WTC11 (cell line): ENCODE measurements around the gene NAALAD2. TPM values are rescaled to one million over a fixed set of nuclear protein-coding genes. Genes with fewer than 3 reads are reported as not detected.
A peak's percentile ranks its signal among the peaks of the same experiment; 100 is the strongest.
"Not testable (repeated sequence)": the region's sequence is repeated elsewhere in the genome, so short reads cannot be mapped to it uniquely, and the experiment has no call there.

ENCODE experiments used
- ATAC-seq: fragments of 200-7000 bp; cut with Tn5 transposase; 2 replicates; pipeline ENCODE4 v1.10.0; 2021; ENCODE audit warnings: mild to moderate bottlenecking, moderate library complexity
- CTCF ChIA-PET: fragments of 300-600 bp; sonication (Branson Sonifier 250); formaldehyde crosslinking; loops from one replicate; lab custom pipeline; 2021; ENCODE audit warnings: antibody characterized with exemption; lab: Charles Lee
- POLR2A ChIA-PET: fragments of 350-600 bp; sonication (Branson Sonifier 250); formaldehyde crosslinking; loops from one replicate; lab custom pipeline; 2021; ENCODE audit warnings: antibody characterized with exemption; lab: Charles Lee
- DNase-seq: peaks from one replicate; pipeline ENCODE4 v3.0.0; 2021; ENCODE audit warnings: low spot score
- H3K27ac Mint-ChIP-seq: 2 replicates; pipeline ENCODE4 v1.8.0; 2021; ENCODE audit warnings: mixed read lengths
- H3K27me3 Mint-ChIP-seq: 2 replicates; pipeline ENCODE4 v1.8.0; 2021; ENCODE audit warnings: low read depth, mild to moderate bottlenecking, moderate library complexity, mixed read lengths
- H3K36me3 Mint-ChIP-seq: 2 replicates; pipeline ENCODE4 v1.8.0; 2021; ENCODE audit warnings: mixed read lengths
- H3K4me1 Mint-ChIP-seq: 2 replicates; pipeline ENCODE4 v1.8.0; 2022; ENCODE audit warnings: mixed read lengths
- H3K4me3 Mint-ChIP-seq: 2 replicates; pipeline ENCODE4 v1.8.0; 2021; ENCODE audit warnings: mild to moderate bottlenecking, moderate library complexity, mixed read lengths
- H3K9me3 Mint-ChIP-seq: 2 replicates; pipeline ENCODE4 v1.8.0; 2021; ENCODE audit warnings: mixed read lengths
- FOXK1 ChIP-seq: sonication (generic); formaldehyde crosslinking; IDR thresholded peaks from 2 replicates; pipeline ENCODE4 v1.8.0; 2022; ENCODE audit warnings: mild to moderate bottlenecking, moderate library complexity, missing genetic modification reagents
- FOXP4 ChIP-seq: sonication (generic); formaldehyde crosslinking; IDR thresholded peaks from 2 replicates; pipeline ENCODE4 v1.8.0; 2022; ENCODE audit warnings: mild to moderate bottlenecking, missing genetic modification reagents
- NFE2L1 ChIP-seq: sonication (generic); formaldehyde crosslinking; IDR thresholded peaks from 2 replicates; pipeline ENCODE4 v1.8.1; 2023; ENCODE audit warnings: missing genetic modification reagents
- NFYB ChIP-seq: sonication (generic); formaldehyde crosslinking; conservative IDR thresholded peaks from 2 replicates; pipeline ENCODE4 v1.8.0; 2022; ENCODE audit warnings: low read depth, missing genetic modification reagents
- NR2C2 ChIP-seq: sonication (generic); formaldehyde crosslinking; IDR thresholded peaks from 2 replicates; pipeline ENCODE4 v1.8.0; 2022; ENCODE audit warnings: mild to moderate bottlenecking, missing genetic modification reagents
- NR3C1 ChIP-seq: sonication (generic); formaldehyde crosslinking; conservative IDR thresholded peaks from 2 replicates; pipeline ENCODE4 v1.8.1; 2023; ENCODE audit warnings: low read depth, mild to moderate bottlenecking, missing genetic modification reagents
- SOX15 ChIP-seq: fragments of 250-450 bp; sonication (Bioruptor Pico); IDR thresholded peaks from 2 replicates; pipeline ENCODE4 v1.9.0; 2021; ENCODE audit warnings: mild to moderate bottlenecking
- TEAD1 ChIP-seq: sonication (generic); formaldehyde crosslinking; IDR thresholded peaks from 2 replicates; pipeline ENCODE4 v1.8.0; 2022; ENCODE audit warnings: mild to moderate bottlenecking, missing genetic modification reagents
- ZNF281 ChIP-seq: sonication (generic); formaldehyde crosslinking; IDR thresholded peaks from 2 replicates; pipeline ENCODE4 v1.8.0; 2023; ENCODE audit warnings: mild to moderate bottlenecking, missing genetic modification reagents
- total RNA-seq: library from RNA; stranded (reverse); gene quantifications from 3 replicates; pipeline ENCODE4 v1.2.3, GENCODE V29; 2021
- TF ChIP-seq, protein P1 (sequence below): fragments of 250-450 bp; sonication (Bioruptor Pico); IDR thresholded peaks from 2 replicates; pipeline ENCODE4 v1.9.0; 2021; ENCODE audit warnings: mild to moderate bottlenecking, borderline replicate concordance
- TF ChIP-seq, protein P2 (sequence below): sonication (generic); formaldehyde crosslinking; IDR thresholded peaks from 2 replicates; pipeline ENCODE4 v1.8.0; 2022; ENCODE audit warnings: mild to moderate bottlenecking, missing genetic modification reagents
- TF ChIP-seq, protein P3 (sequence below): fragments of 250-450 bp; sonication (Bioruptor Pico); IDR thresholded peaks from 2 replicates; pipeline ENCODE4 v2.1.2; 2022; ENCODE audit warnings: mild to moderate bottlenecking, moderate library complexity
- TF ChIP-seq, protein P4 (sequence below): sonication (generic); formaldehyde crosslinking; IDR thresholded peaks from 2 replicates; pipeline ENCODE4 v1.8.1; 2022; ENCODE audit warnings: low read depth, missing genetic modification reagents, borderline replicate concordance
- TF ChIP-seq, protein P5 (sequence below): sonication (generic); formaldehyde crosslinking; IDR thresholded peaks from 2 replicates; pipeline ENCODE4 v1.8.1; 2022; ENCODE audit warnings: missing genetic modification reagents, borderline replicate concordance

The NAALAD2 gene
- total RNA-seq, 1 experiment from 2014 or later: 3.7 TPM

GRCh38 chr11:90239967-90240636, 105.6 kb downstream of the NAALAD2 start:
- CTCF ChIA-PET, H3K9me3 Mint-ChIP-seq, H3K36me3 Mint-ChIP-seq, ATAC-seq, H3K27me3 Mint-ChIP-seq: not testable (repeated sequence)
- peak; percentile 58 for DNase-seq
- POLR2A ChIA-PET: interaction anchor here (0.9 kb wide), 1 partner anchor 17 kb away, joined by 3 read pairs; the partner anchor contains the start of gene CHORDC1
- peak overlapping the region; percentile 73 for H3K27ac Mint-ChIP-seq
- H3K4me1 Mint-ChIP-seq: peaks cover 55% of the 10 kb centered on the region
- TF ChIP-seq ZNF281 (peak; percentile 88; the same call in 1 of the 2 replicates), TEAD1 (CRISPR knock-in tag) (peak; percentile 40; the same call in 1 of the 2 replicates), NFE2L1 (CRISPR knock-in tag) (0 out of 2 replicates have a peak, but pooled peaks have one; percentile 23), FOXP4 (peak; percentile 71; the same call in 1 of the 2 replicates), FOXK1 (CRISPR knock-in tag) (peak; percentile 90)
- TF ChIP-seq, protein P1, sequence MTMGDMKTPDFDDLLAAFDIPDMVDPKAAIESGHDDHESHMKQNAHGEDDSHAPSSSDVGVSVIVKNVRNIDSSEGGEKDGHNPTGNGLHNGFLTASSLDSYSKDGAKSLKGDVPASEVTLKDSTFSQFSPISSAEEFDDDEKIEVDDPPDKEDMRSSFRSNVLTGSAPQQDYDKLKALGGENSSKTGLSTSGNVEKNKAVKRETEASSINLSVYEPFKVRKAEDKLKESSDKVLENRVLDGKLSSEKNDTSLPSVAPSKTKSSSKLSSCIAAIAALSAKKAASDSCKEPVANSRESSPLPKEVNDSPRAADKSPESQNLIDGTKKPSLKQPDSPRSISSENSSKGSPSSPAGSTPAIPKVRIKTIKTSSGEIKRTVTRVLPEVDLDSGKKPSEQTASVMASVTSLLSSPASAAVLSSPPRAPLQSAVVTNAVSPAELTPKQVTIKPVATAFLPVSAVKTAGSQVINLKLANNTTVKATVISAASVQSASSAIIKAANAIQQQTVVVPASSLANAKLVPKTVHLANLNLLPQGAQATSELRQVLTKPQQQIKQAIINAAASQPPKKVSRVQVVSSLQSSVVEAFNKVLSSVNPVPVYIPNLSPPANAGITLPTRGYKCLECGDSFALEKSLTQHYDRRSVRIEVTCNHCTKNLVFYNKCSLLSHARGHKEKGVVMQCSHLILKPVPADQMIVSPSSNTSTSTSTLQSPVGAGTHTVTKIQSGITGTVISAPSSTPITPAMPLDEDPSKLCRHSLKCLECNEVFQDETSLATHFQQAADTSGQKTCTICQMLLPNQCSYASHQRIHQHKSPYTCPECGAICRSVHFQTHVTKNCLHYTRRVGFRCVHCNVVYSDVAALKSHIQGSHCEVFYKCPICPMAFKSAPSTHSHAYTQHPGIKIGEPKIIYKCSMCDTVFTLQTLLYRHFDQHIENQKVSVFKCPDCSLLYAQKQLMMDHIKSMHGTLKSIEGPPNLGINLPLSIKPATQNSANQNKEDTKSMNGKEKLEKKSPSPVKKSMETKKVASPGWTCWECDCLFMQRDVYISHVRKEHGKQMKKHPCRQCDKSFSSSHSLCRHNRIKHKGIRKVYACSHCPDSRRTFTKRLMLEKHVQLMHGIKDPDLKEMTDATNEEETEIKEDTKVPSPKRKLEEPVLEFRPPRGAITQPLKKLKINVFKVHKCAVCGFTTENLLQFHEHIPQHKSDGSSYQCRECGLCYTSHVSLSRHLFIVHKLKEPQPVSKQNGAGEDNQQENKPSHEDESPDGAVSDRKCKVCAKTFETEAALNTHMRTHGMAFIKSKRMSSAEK (CRISPR knock-in tag): 0 out of 2 replicates have a peak, but pooled peaks have one; percentile 28
- TF ChIP-seq, protein P2, sequence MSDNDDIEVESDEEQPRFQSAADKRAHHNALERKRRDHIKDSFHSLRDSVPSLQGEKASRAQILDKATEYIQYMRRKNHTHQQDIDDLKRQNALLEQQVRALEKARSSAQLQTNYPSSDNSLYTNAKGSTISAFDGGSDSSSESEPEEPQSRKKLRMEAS: peak; percentile 72
- peak overlapping the region; percentile 37 for H3K4me3 Mint-ChIP-seq

DNA sequence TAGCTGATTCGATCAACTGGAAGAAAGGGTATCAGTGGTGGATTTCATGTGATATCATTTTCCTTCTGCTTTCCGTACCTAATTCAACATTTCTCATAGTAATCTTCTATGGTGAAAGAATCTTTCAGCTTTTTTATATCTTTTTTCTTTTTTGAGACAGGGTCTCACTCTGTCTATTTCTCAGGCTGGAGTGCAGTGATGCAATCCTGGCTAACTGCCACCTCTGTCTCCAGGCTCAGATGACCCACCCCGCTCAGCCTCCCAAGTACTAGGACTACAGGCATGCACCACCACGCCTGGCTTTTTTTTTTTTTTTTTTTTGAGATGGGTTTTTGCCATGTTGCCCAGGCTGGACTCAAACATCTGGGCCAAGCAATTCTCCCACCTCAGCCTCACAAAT, 107.0 kb downstream of the NAALAD2 start:
- H3K4me1 Mint-ChIP-seq: peaks cover 54% of the 10 kb centered on the region
- TF ChIP-seq, protein P3, sequence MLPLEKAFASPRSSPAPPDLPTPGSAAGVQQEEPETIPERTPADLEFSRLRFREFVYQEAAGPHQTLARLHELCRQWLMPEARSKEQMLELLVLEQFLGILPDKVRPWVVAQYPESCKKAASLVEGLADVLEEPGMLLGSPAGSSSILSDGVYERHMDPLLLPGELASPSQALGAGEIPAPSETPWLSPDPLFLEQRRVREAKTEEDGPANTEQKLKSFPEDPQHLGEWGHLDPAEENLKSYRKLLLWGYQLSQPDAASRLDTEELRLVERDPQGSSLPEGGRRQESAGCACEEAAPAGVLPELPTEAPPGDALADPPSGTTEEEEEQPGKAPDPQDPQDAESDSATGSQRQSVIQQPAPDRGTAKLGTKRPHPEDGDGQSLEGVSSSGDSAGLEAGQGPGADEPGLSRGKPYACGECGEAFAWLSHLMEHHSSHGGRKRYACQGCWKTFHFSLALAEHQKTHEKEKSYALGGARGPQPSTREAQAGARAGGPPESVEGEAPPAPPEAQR (CRISPR knock-in tag): no peak
- TF ChIP-seq, protein P4, sequence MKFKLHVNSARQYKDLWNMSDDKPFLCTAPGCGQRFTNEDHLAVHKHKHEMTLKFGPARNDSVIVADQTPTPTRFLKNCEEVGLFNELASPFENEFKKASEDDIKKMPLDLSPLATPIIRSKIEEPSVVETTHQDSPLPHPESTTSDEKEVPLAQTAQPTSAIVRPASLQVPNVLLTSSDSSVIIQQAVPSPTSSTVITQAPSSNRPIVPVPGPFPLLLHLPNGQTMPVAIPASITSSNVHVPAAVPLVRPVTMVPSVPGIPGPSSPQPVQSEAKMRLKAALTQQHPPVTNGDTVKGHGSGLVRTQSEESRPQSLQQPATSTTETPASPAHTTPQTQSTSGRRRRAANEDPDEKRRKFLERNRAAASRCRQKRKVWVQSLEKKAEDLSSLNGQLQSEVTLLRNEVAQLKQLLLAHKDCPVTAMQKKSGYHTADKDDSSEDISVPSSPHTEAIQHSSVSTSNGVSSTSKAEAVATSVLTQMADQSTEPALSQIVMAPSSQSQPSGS: no peak
- TF ChIP-seq SOX15 (no peak), NR2C2 (no peak), NFYB (CRISPR knock-in tag) (no peak), NR3C1 (CRISPR knock-in tag) (no peak)
- TF ChIP-seq, protein P5, sequence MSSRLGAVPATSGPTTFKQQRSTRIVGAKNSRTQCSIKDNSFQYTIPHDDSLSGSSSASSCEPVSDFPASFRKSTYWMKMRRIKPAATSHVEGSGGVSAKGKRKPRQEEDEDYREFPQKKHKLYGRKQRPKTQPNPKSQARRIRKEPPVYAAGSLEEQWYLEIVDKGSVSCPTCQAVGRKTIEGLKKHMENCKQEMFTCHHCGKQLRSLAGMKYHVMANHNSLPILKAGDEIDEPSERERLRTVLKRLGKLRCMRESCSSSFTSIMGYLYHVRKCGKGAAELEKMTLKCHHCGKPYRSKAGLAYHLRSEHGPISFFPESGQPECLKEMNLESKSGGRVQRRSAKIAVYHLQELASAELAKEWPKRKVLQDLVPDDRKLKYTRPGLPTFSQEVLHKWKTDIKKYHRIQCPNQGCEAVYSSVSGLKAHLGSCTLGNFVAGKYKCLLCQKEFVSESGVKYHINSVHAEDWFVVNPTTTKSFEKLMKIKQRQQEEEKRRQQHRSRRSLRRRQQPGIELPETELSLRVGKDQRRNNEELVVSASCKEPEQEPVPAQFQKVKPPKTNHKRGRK (CRISPR knock-in tag): no peak

More for the DNA sequence above, 107.0 kb downstream of the NAALAD2 start:
- ChIA-PET CTCF (no interaction called here), POLR2A (interaction anchor here (0.7 kb wide), 1 partner anchor 429 kb away, joined by 10 read pairs; no protein-coding TSS in a partner anchor)
- Mint-ChIP-seq H3K27ac (no peak overlapping the region), H3K36me3 (no peaks in the 10 kb centered on the region), H3K27me3 (no peaks in the 10 kb centered on the region; the same call in 1 of the 2 replicates), H3K9me3 (0 out of 2 replicates have a peak, but pooled peaks cover 4% of the 10 kb centered on the region), H3K4me3 (no peak overlapping the region)
- no peak for ATAC-seq
- no peak for DNase-seq
